GM23338 (cell line): ENCODE measurements around the gene AQP5. TPM values are rescaled to one million over a fixed set of nuclear protein-coding genes. Genes with fewer than 3 reads are reported as not detected.

ENCODE experiments used
- CREB1 ChIP-seq: fragments of 250-450 bp; sonication (Bioruptor Pico); IDR thresholded peaks from 2 replicates; pipeline ENCODE4 v1.5.0; 2020; ENCODE audit warnings: low read depth, mild to moderate bottlenecking, moderate library complexity
- JUNB ChIP-seq: IDR thresholded peaks from one replicate; pipeline ENCODE4 v1.6.1; 2016; ENCODE audit warnings: antibody characterized with exemption; ENCODE audit not compliant: unreplicated experiment
- POLR2AphosphoS5 ChIP-seq: IDR thresholded peaks from 2 replicates; pipeline ENCODE4 v1.6.1; 2016; ENCODE audit warnings: antibody characterized with exemption, low read depth
- STAT1 ChIP-seq: IDR thresholded peaks from one replicate; pipeline ENCODE4 v1.6.1; 2016; ENCODE audit warnings: antibody characterized with exemption; ENCODE audit not compliant: unreplicated experiment
- ZNF114 ChIP-seq: fragments of 250-450 bp; sonication (Bioruptor Pico); IDR thresholded peaks from 2 replicates; pipeline ENCODE4 v1.5.0; 2020; ENCODE audit warnings: mild to moderate bottlenecking, moderate library complexity
- polyA plus RNA-seq: library from polyadenylated mRNA; unstranded; fragments of >200 nt; fragmentation: Nextera tagmentation; extraction: Ambion mirVana; gene quantifications from 2 replicates; pipeline ENCODE4 v1.2.1, GENCODE V29; 2016
- total RNA-seq: library from RNA; depleted of rRNA; stranded (reverse); fragments of >200 nt; shearing (Covaris generic); gene quantifications from 2 replicates; pipeline ENCODE4 v1.2.3, GENCODE V29; 2014
- TF ChIP-seq, protein P1 (sequence below): fragments of 250-450 bp; sonication (Bioruptor Pico); IDR thresholded peaks from 2 replicates; pipeline ENCODE4 v1.5.0; 2020; ENCODE audit warnings: mild to moderate bottlenecking, moderate library complexity
- TF ChIP-seq, protein P2 (sequence below), 2 experiments: fragments of 200-600 bp in 1 of 2; sonication (generic) in 1 of 2; conservative IDR thresholded peaks; 2 replicates each; pipeline versions ENCODE4 v1.5.1 to v1.6.1; 2016 to 2017; ENCODE audit warnings: antibody characterized with exemption in 2 of 2, low read depth in 2 of 2, mild to moderate bottlenecking in 2 of 2, moderate library complexity in 1 of 2

Gene AQP5
- total and polyA plus RNA-seq, 2 experiments from 2014 or later: 1.3 to 2.2 TPM

DNA sequence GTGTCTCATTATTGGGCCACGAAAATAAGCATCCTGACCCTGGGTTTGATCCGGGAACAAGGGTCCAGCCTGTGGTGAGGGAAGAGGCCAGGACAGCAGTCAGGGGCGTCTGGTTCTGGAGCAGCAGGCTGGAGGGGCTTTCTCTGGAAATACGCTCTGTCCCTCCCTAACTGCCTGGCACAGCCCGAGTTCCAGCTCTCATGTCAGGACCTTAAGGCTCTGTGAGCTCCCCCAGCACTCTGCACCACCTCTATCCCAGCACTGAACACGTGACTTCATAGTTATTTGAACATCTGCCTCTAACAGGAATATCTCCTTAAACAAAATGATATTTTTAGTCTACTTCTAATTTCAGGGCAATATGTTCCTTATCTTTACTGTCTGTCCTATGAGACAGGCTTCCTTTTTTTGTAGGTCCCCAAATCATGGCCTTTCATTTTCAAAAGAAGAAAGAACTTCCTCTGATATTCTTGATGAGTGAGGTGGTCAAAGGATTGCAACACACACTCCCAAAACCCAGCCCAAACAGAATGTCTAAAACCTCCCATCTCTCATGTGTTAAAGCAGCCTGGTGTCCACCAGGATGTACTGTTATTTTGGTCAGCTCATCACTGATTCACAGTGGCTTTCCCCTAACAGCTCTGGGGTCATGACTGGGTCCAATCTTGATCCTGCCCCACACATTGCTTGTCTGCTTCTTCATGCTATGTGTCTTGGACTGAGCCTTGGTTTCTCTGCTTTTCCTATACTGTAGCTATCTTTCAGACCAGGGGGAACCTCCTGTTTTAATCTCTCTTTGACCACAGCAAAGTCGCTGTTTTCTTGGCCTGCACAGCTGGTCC lies 20.8 kb downstream of the AQP5 start (continued):
- TF ChIP-seq, protein P1, sequence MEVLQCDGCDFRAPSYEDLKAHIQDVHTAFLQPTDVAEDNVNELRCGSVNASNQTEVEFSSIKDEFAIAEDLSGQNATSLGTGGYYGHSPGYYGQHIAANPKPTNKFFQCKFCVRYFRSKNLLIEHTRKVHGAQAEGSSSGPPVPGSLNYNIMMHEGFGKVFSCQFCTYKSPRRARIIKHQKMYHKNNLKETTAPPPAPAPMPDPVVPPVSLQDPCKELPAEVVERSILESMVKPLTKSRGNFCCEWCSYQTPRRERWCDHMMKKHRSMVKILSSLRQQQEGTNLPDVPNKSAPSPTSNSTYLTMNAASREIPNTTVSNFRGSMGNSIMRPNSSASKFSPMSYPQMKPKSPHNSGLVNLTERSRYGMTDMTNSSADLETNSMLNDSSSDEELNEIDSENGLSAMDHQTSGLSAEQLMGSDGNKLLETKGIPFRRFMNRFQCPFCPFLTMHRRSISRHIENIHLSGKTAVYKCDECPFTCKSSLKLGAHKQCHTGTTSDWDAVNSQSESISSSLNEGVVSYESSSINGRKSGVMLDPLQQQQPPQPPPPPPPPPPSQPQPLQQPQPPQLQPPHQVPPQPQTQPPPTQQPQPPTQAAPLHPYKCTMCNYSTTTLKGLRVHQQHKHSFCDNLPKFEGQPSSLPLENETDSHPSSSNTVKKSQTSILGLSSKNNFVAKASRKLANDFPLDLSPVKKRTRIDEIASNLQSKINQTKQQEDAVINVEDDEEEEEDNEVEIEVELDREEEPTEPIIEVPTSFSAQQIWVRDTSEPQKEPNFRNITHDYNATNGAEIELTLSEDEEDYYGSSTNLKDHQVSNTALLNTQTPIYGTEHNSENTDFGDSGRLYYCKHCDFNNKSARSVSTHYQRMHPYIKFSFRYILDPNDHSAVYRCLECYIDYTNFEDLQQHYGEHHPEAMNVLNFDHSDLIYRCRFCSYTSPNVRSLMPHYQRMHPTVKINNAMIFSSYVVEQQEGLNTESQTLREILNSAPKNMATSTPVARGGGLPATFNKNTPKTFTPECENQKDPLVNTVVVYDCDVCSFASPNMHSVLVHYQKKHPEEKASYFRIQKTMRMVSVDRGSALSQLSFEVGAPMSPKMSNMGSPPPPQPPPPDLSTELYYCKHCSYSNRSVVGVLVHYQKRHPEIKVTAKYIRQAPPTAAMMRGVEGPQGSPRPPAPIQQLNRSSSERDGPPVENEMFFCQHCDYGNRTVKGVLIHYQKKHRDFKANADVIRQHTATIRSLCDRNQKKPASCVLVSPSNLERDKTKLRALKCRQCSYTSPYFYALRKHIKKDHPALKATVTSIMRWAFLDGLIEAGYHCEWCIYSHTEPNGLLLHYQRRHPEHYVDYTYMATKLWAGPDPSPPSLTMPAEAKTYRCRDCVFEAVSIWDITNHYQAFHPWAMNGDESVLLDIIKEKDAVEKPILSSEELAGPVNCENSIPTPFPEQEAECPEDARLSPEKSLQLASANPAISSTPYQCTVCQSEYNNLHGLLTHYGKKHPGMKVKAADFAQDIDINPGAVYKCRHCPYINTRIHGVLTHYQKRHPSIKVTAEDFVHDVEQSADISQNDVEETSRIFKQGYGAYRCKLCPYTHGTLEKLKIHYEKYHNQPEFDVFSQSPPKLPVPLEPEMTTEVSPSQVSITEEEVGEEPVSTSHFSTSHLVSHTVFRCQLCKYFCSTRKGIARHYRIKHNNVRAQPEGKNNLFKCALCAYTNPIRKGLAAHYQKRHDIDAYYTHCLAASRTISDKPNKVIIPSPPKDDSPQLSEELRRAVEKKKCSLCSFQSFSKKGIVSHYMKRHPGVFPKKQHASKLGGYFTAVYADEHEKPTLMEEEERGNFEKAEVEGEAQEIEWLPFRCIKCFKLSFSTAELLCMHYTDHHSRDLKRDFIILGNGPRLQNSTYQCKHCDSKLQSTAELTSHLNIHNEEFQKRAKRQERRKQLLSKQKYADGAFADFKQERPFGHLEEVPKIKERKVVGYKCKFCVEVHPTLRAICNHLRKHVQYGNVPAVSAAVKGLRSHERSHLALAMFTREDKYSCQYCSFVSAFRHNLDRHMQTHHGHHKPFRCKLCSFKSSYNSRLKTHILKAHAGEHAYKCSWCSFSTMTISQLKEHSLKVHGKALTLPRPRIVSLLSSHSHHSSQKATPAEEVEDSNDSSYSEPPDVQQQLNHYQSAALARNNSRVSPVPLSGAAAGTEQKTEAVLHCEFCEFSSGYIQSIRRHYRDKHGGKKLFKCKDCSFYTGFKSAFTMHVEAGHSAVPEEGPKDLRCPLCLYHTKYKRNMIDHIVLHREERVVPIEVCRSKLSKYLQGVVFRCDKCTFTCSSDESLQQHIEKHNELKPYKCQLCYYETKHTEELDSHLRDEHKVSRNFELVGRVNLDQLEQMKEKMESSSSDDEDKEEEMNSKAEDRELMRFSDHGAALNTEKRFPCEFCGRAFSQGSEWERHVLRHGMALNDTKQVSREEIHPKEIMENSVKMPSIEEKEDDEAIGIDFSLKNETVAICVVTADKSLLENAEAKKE (CRISPR knock-in tag): no peak
- no peak for TF ChIP-seq POLR2AphosphoS5
- no peak for TF ChIP-seq ZNF114 (CRISPR knock-in tag)
- no peak for TF ChIP-seq CREB1 (CRISPR knock-in tag)
- no peak for TF ChIP-seq JUNB
- TF ChIP-seq, protein P2, sequence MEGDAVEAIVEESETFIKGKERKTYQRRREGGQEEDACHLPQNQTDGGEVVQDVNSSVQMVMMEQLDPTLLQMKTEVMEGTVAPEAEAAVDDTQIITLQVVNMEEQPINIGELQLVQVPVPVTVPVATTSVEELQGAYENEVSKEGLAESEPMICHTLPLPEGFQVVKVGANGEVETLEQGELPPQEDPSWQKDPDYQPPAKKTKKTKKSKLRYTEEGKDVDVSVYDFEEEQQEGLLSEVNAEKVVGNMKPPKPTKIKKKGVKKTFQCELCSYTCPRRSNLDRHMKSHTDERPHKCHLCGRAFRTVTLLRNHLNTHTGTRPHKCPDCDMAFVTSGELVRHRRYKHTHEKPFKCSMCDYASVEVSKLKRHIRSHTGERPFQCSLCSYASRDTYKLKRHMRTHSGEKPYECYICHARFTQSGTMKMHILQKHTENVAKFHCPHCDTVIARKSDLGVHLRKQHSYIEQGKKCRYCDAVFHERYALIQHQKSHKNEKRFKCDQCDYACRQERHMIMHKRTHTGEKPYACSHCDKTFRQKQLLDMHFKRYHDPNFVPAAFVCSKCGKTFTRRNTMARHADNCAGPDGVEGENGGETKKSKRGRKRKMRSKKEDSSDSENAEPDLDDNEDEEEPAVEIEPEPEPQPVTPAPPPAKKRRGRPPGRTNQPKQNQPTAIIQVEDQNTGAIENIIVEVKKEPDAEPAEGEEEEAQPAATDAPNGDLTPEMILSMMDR (conservative IDR thresholded peaks at IDR 0.05; ENCODE audit: low read depth in 2 of 2): no peak
- TF ChIP-seq STAT1: no peak
